Endodermal cell (in vitro differentiated cells): ENCODE data around the gene CYP2F1. TPM values are rescaled to one million over a fixed set of nuclear protein-coding genes. Genes with fewer than 3 reads are reported as not detected.
A peak's percentile ranks its signal among the peaks of the same experiment; 100 is the strongest.
"Not testable (repeated sequence)": the region's sequence is repeated elsewhere in the genome, so short reads cannot be mapped to it uniquely, and the experiment has no call there.

Source experiments
- DNase-seq: peaks from one replicate; pipeline ENCODE4 v3.0.0-alpha.2; 2017
- H3K27ac ChIP-seq: 2 replicates; pipeline ENCODE4 v1.5.1; 2013; ENCODE audit warnings: mild to moderate bottlenecking, low read depth, low read length, moderate library complexity
- H3K27me3 ChIP-seq: 2 replicates; pipeline ENCODE4 v1.6.1; 2013; ENCODE audit warnings: mild to moderate bottlenecking, low read length, moderate library complexity; ENCODE audit not compliant: insufficient read depth, control insufficient read depth, poor library complexity, severe bottlenecking
- H3K36me3 ChIP-seq: 2 replicates; pipeline ENCODE4 v1.7.0; 2013; ENCODE audit warnings: mild to moderate bottlenecking, low read length, moderate library complexity; ENCODE audit not compliant: control insufficient read depth, insufficient read depth
- H3K4me1 ChIP-seq: one replicate; pipeline ENCODE4 v1.7.0; 2013; ENCODE audit warnings: low read length; ENCODE audit not compliant: control insufficient read depth, insufficient read depth
- H3K4me3 ChIP-seq: 2 replicates; pipeline ENCODE4 v1.5.1; 2013; ENCODE audit warnings: mild to moderate bottlenecking, low read length, moderate library complexity
- H3K9ac ChIP-seq: 2 replicates; pipeline ENCODE4 v1.6.1; 2013; ENCODE audit warnings: mild to moderate bottlenecking, low read length, moderate library complexity; ENCODE audit not compliant: poor library complexity, severe bottlenecking; ENCODE audit errors: extremely low read depth
- H3K9me3 ChIP-seq: 2 replicates; pipeline ENCODE4 v1.6.1; 2013; ENCODE audit warnings: mild to moderate bottlenecking, low read length, moderate library complexity; ENCODE audit not compliant: control insufficient read depth
- H3K27ac Mint-ChIP-seq: 2 replicates; pipeline ENCODE4 v1.8.0; 2020; ENCODE audit warnings: mixed read lengths
- H3K27me3 Mint-ChIP-seq: 2 replicates; pipeline ENCODE4 v1.8.0; 2021; ENCODE audit warnings: mild to moderate bottlenecking, mixed read lengths; ENCODE audit not compliant: insufficient read depth
- H3K36me3 Mint-ChIP-seq: 2 replicates; pipeline ENCODE4 v1.8.0; 2020; ENCODE audit warnings: low read depth, mixed read lengths
- H3K4me1 Mint-ChIP-seq: 2 replicates; pipeline ENCODE4 v1.8.0; 2020; ENCODE audit warnings: mixed read lengths
- H3K4me3 Mint-ChIP-seq: 2 replicates; pipeline ENCODE4 v1.8.0; 2020; ENCODE audit warnings: mild to moderate bottlenecking, moderate library complexity, mixed read lengths
- H3K9me3 Mint-ChIP-seq: 2 replicates; pipeline ENCODE4 v1.8.0; 2020; ENCODE audit warnings: mild to moderate bottlenecking, mixed read lengths
- CTCF ChIP-seq: fragments of 200-600 bp; sonication (generic); conservative IDR thresholded peaks from 2 replicates; pipeline ENCODE4 v1.5.0; 2021; ENCODE audit warnings: antibody characterized with exemption, mild to moderate bottlenecking
- WGBS, 2 experiments: methylation state at CpG; one replicate each; pipeline versions ENCODE4 v1.1.5 to v1.1.7; 2013; ENCODE audit warnings: missing lambda C conversion rate in 2 of 2, mixed read lengths in 1 of 2; ENCODE audit not compliant: insufficient coverage in 1 of 2, insufficient read length in 1 of 2; 5-methylcytosine and 5-hydroxymethylcytosine counted together
- total RNA-seq, 2 donors: library from RNA; stranded (reverse); fragmentation: NEBNext Ultra II Directional in 1 of 2; extraction: Animal tissue kit (Norgen Biotek cat#: 25700) in 1 of 2; gene quantifications; 2 replicates in 1 of 2; 3 replicates in 1 of 2; pipeline ENCODE4 v1.2.1, GENCODE V29; 2021

Gene CYP2F1
- total RNA-seq, 2 donors from 2014 or later: not detected

- Histone ChIP-seq H3K27me3 (peaks cover 34% of the 10 kb centered on the region), H3K4me3 (peak overlapping the region; percentile 58)
- H3K4me1 ChIP-seq, H3K9me3 ChIP-seq, H3K27ac ChIP-seq, H3K36me3 ChIP-seq, H3K9me3 Mint-ChIP-seq, H3K36me3 Mint-ChIP-seq, H3K9ac ChIP-seq, H3K4me1 Mint-ChIP-seq: not testable (repeated sequence)
- peak overlapping the region; percentile 71 for H3K4me3 Mint-ChIP-seq
- peaks cover 48% of the 10 kb centered on the region for H3K27me3 Mint-ChIP-seq
- H3K27ac Mint-ChIP-seq: peak overlapping the region; percentile 94
- peak; percentile 93 for DNase-seq
- TF ChIP-seq CTCF: peak; percentile 11
- 31 to 75% methylated on average over 19 to 56 of the region's 76 CpGs for WGBS, 2 experiments
Observed at GRCh38 chr19:41135390-41136384, 21.5 kb downstream of the CYP2F1 start.

- Histone ChIP-seq H3K27me3 (peaks cover 27% of the 10 kb centered on the region), H3K4me1 (no peaks in the 10 kb centered on the region), H3K4me3 (peak overlapping the region; percentile 58), H3K36me3 (no peaks in the 10 kb centered on the region), H3K9me3 (no peaks in the 10 kb centered on the region), H3K9ac (no peak overlapping the region), H3K27ac (no peak overlapping the region)
- Mint-ChIP-seq H3K9me3 (no peaks in the 10 kb centered on the region), H3K27me3 (peaks cover 39% of the 10 kb centered on the region), H3K36me3 (no peaks in the 10 kb centered on the region), H3K4me1 (no peaks in the 10 kb centered on the region), H3K4me3 (peak overlapping the region; percentile 71), H3K27ac (no peak overlapping the region)
- no peak for TF ChIP-seq CTCF
- 95 to 96% methylated on average over 25 to 31 of the region's 31 CpGs for WGBS, 2 experiments
- DNase-seq: no peak
Observed at GRCh38 chr19:41136636-41137455, 22.6 kb downstream of the CYP2F1 start.

GRCh38 chr19:41144403-41144802, 30.2 kb downstream of the CYP2F1 start:
- Histone ChIP-seq H3K4me3 (no peak overlapping the region), H3K27ac (no peak overlapping the region), H3K9me3 (no peaks in the 10 kb centered on the region), H3K4me1 (no peaks in the 10 kb centered on the region), H3K27me3 (no peaks in the 10 kb centered on the region), H3K36me3 (no peaks in the 10 kb centered on the region), H3K9ac (no peak overlapping the region)
- no peaks in the 10 kb centered on the region for H3K9me3 Mint-ChIP-seq
- H3K27me3 Mint-ChIP-seq: peaks cover 7% of the 10 kb centered on the region
- H3K36me3 Mint-ChIP-seq: no peaks in the 10 kb centered on the region
- 22 to 51% methylated on average over 4 to 7 of the region's 7 CpGs for WGBS, 2 experiments
- TF ChIP-seq CTCF: peak; percentile 90
- no peak overlapping the region for H3K27ac Mint-ChIP-seq
- H3K4me3 Mint-ChIP-seq: no peak overlapping the region
- no peaks in the 10 kb centered on the region for H3K4me1 Mint-ChIP-seq
- peak; percentile 95 for DNase-seq
